ENCODE measurements around the gene NPTN. TPM values are rescaled to one million over a fixed set of nuclear protein-coding genes. Genes with fewer than 3 reads are reported as not detected.
A peak's percentile ranks its signal among the peaks of the same experiment; 100 is the strongest.

NPTN gene
- total RNA-seq, 3 donors from 2014 or later (not counting 1 experiment from before 2014, with no cell fraction given), result 37.9 to 46.9 (median 46.4) TPM

DNA sequence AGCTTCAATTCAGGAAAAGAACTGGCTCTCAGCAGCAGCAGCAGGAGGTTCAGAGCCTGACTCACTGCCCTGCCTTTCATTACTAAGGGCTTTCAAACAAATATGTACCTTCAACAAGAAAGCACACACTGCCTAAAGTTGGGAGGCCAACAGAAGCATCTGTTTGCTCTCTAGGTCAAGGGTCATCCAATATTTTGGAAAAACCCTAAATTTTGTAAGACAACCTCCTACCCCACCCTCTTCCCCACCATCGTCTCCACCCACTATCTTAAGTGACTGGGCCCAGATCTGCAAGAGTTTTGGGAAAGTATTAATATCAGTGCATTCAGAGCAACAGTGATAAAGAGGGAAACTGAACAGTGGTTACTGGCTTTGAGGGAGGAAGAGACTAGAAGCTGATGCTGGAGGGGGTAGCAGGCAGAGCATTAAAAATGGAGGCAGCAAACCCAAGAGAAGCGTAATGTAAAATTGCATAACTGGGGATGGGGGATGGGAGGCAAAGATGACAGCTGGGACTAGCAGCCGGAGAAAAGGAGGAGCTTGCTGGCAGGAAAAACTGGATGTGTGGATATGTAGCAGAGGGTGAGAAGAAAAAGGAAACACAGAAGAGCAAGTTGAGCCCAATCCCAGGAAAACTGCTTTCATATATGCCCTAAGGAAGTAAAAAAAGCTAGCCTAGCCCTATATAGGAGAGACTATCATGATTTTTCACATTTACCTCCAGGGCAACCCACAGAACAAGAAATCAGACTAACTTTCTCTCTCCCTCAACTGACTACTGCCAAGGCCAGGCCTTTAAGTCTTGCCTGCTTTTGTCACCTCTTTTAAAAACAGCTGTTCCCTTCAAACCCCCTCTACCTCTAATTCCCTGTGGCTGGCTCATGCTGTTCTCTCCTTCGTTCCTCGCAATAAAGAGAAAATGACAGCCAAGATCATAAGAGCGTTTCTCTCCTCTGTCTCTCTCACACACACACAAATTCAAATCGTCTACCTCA is 31.4 kb downstream of the NPTN start:
- H3K9me3 ChIP-seq (ENCODE audit: control insufficient read depth, insufficient read depth, low read length), result no peaks in the 10 kb centered on the region
- no peak overlapping the region for H3K4me3 ChIP-seq (ENCODE audit: low read length)
- ATAC-seq (no peak), DNase-seq (no peak)
- H3K27ac Mint-ChIP-seq, result no peak overlapping the region
- no peaks in the 10 kb centered on the region for H3K36me3 ChIP-seq (ENCODE audit: control insufficient read depth, insufficient read depth, low read length)
- H3K9me3 Mint-ChIP-seq, result no peaks in the 10 kb centered on the region
- TF ChIP-seq CTCF (IDR thresholded peaks at IDR 0.05), result no peak
- no peak overlapping the region for H3K4me3 Mint-ChIP-seq
- no peaks in the 10 kb centered on the region for H3K27me3 ChIP-seq (ENCODE audit: control insufficient read depth, insufficient read depth, low read length)
- H3K27me3 Mint-ChIP-seq (ENCODE audit: low read depth in 2 of 2), result no peaks in the 10 kb centered on the region
- 73% methylated on average over 6 of the region's 7 CpGs for WGBS (ENCODE audit: insufficient coverage)
- H3K4me1 Mint-ChIP-seq, result peaks cover 23 to 34% of the 10 kb centered on the region in 2 donors
- H3K36me3 Mint-ChIP-seq, result no peaks in the 10 kb centered on the region
- intact Hi-C loops (cut with micrococcal nuclease), result no loop called here
- no peak overlapping the region for H3K27ac ChIP-seq (ENCODE audit: low read length)
- H3K4me1 ChIP-seq (ENCODE audit: control insufficient read depth, insufficient read depth, low read length), result peaks cover 11% of the 10 kb centered on the region

DNA sequence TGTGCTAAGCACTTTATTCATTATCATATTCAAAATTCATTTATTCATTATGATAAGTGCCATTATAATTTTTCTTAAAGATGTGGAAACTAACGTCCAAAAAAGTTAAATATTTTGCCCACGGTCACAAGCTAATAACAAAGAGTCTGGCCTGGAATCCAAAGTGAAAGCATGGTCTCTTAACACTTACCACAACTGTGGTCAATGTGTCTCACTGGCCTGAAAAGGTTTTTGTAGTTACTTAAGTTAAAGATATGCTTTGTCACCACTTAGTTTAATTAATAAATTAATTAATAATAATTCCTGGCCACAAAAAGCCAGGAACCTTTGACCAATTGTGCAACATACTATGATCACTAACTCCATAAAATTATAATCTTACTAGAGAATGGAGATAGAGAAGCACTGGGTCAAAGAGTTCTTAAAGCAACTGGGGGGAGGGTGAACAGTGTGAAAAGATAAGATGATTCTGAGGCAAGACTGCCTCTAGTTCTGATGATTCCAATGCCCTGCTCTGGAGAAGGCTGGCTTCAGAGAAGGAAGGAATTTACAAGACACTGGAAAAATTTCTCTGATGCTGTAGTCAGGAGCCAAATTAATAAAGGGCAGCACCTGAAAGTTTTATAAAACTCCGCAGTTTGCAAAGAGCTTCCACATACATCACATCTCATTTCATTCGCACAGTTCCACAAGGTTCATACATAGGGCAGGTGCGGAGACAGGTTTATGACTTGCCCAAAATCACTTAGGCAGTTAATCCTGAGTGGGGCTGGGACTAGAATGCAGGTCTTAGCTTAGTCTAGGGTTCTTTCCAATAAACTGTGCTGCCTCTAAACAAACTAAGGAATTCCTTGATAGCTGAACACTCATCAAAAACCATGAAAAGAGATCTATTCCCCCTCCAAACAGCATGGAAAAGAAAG is 32.5 kb downstream of the NPTN start:
- peak in 1 of 3 donors; percentile 64 for ATAC-seq
- Histone ChIP-seq H3K27me3 (ENCODE audit: control insufficient read depth, insufficient read depth, low read length) (no peaks in the 10 kb centered on the region), H3K4me3 (ENCODE audit: low read length) (no peak overlapping the region), H3K27ac (ENCODE audit: low read length) (no peak overlapping the region), H3K36me3 (ENCODE audit: control insufficient read depth, insufficient read depth, low read length) (no peaks in the 10 kb centered on the region), H3K9me3 (ENCODE audit: control insufficient read depth, insufficient read depth, low read length) (no peaks in the 10 kb centered on the region), H3K4me1 (ENCODE audit: control insufficient read depth, insufficient read depth, low read length) (peaks cover 11% of the 10 kb centered on the region)
- H3K4me3 Mint-ChIP-seq, result no peak overlapping the region
- no peaks in the 10 kb centered on the region for H3K27me3 Mint-ChIP-seq (ENCODE audit: low read depth in 2 of 2)
- TF ChIP-seq CTCF (IDR thresholded peaks at IDR 0.05), result no peak
- WGBS (ENCODE audit: insufficient coverage), result 82% methylated on average over 5 of the region's 5 CpGs
- H3K27ac Mint-ChIP-seq, result no peak overlapping the region
- peaks cover 31 to 44% of the 10 kb centered on the region in 2 donors for H3K4me1 Mint-ChIP-seq
- DNase-seq, result no peak
- no peaks in the 10 kb centered on the region for H3K36me3 Mint-ChIP-seq
- H3K9me3 Mint-ChIP-seq, result no peaks in the 10 kb centered on the region
- intact Hi-C loops (cut with micrococcal nuclease), result no loop called here

- no peak overlapping the region for H3K4me3 ChIP-seq (ENCODE audit: low read length)
- Mint-ChIP-seq H3K36me3 (no peaks in the 10 kb centered on the region), H3K9me3 (no peaks in the 10 kb centered on the region), H3K27ac (no peak overlapping the region), H3K4me1 (peaks cover 38 to 50% of the 10 kb centered on the region in 2 donors), H3K27me3 (ENCODE audit: low read depth in 2 of 2) (no peaks in the 10 kb centered on the region), H3K4me3 (no peak overlapping the region)
- WGBS (ENCODE audit: insufficient coverage), result 100% methylated on average over 1 of the region's 1 CpG
- no peaks in the 10 kb centered on the region for H3K36me3 ChIP-seq (ENCODE audit: control insufficient read depth, insufficient read depth, low read length)
- H3K9me3 ChIP-seq (ENCODE audit: control insufficient read depth, insufficient read depth, low read length), result no peaks in the 10 kb centered on the region
- intact Hi-C loops (cut with micrococcal nuclease), result no loop called here
- no peaks in the 10 kb centered on the region for H3K27me3 ChIP-seq (ENCODE audit: control insufficient read depth, insufficient read depth, low read length)
- no peak for TF ChIP-seq CTCF (IDR thresholded peaks at IDR 0.05)
- ATAC-seq (no peak), DNase-seq (no peak)
- H3K4me1 ChIP-seq (ENCODE audit: control insufficient read depth, insufficient read depth, low read length), result peaks cover 11% of the 10 kb centered on the region
- no peak overlapping the region for H3K27ac ChIP-seq (ENCODE audit: low read length)
These were observed 33.3 kb downstream of the NPTN start for GRCh38 chr15:73599934-73600333.
